HCT116 (cell line): ENCODE measurements around the gene HDHD5. TPM values are rescaled to one million over a fixed set of nuclear protein-coding genes. Genes with fewer than 3 reads are reported as not detected.

Source experiments
- ATAC-seq: fragments of 200-7000 bp; cut with Tn5 transposase; 2 replicates; pipeline ENCODE4 v1.9.1; 2020; ENCODE audit warnings: mild to moderate bottlenecking, moderate library complexity
- BruUV-seq: library from RNA; stranded (reverse); fragments of 400-500 nt; replicated peaks from 2 replicates; lab custom pipeline; 2021; lab: Mats Ljungman, UMichigan
- CTCF ChIA-PET: fragments of 300-600 bp; sonication (Branson Sonifier 250); formaldehyde crosslinking; loops from one replicate; lab custom pipeline; 2021; ENCODE audit warnings: antibody characterized with exemption; lab: Charles Lee
- POLR2A ChIA-PET: fragments of 300-600, 350-600 bp; sonication (Branson Sonifier 250); formaldehyde crosslinking; loops from one replicate; lab custom pipeline; 2021; ENCODE audit warnings: antibody characterized with exemption; lab: Charles Lee
- RAD21 ChIA-PET, 2 experiments: fragments of 300-600 bp; sonication (Branson Sonifier 250); formaldehyde crosslinking; loops; one replicate each; lab custom pipeline; 2023; ENCODE audit warnings: low total read pairs in 2 of 2; ENCODE audit not compliant: uncharacterized antibody in 2 of 2, unreplicated experiment in 2 of 2, low non-redundant PET in 1 of 2; lab: Charles Lee
- DNase-seq: peaks from one replicate; pipeline ENCODE4 v3.0.0-alpha.2; 2010; ENCODE audit warnings: low read depth, low spot score
- H2AFZ ChIP-seq: fragments of 200-600 bp; shearing (Covaris generic), sonication (generic); 2 replicates; pipeline ENCODE4 v1.6.1; 2017; ENCODE audit warnings: low read depth, mixed run types, mixed read lengths, antibody characterized with exemption, low read length; ENCODE audit not compliant: poor library complexity, severe bottlenecking
- H3K27ac ChIP-seq: 2 replicates; pipeline ENCODE4 v1.5.1; 2012; ENCODE audit warnings: low read depth, low read length
- H3K27me3 ChIP-seq: fragments of 200-600 bp; sonication (generic); 2 replicates; pipeline ENCODE4 v1.6.1; 2016; ENCODE audit warnings: mixed run types, low read length, mixed read lengths; ENCODE audit not compliant: insufficient read depth
- H3K36me3 ChIP-seq, 2 experiments: fragments of 200-500 bp in 1 of 2; fragments of 200-600 bp in 1 of 2; sonication (Bioruptor generic) in 1 of 2; sonication (generic) in 1 of 2; 2 replicates each; pipeline versions ENCODE4 v1.5.1 to v1.6.1; 2014 to 2016; ENCODE audit warnings: low read length in 2 of 2, inconsistent platforms in 1 of 2, mixed read lengths in 1 of 2, mixed run types in 1 of 2; ENCODE audit not compliant: insufficient read depth in 2 of 2, control insufficient read depth in 1 of 2
- H3K4me1 ChIP-seq, 2 experiments: fragments of 200-600 bp in 1 of 2; sonication (generic) in 1 of 2; 2 replicates each; pipeline versions ENCODE4 v1.5.1 to v1.6.1; 2012 to 2017; ENCODE audit warnings: low read length in 2 of 2, inconsistent platforms in 1 of 2, mild to moderate bottlenecking in 1 of 2, mixed read lengths in 1 of 2, mixed run types in 1 of 2, moderate library complexity in 1 of 2; ENCODE audit not compliant: insufficient read depth in 2 of 2, control insufficient read depth in 1 of 2
- H3K4me2 ChIP-seq: fragments of 200-600 bp; sonication (generic); 2 replicates; pipeline ENCODE4 v1.6.1; 2017; ENCODE audit warnings: mixed run types, low read length, mixed read lengths
- H3K4me3 ChIP-seq, 2 experiments: fragments of 200-600 bp in 1 of 2; sonication (generic) in 1 of 2; replicated peaks in 1 of 2; 2 replicates each; pipeline ENCODE4 v1.5.1; 2011 to 2016; ENCODE audit warnings: low read length in 2 of 2, control low read depth in 1 of 2, low read depth in 1 of 2, mild to moderate bottlenecking in 1 of 2, mixed read lengths in 1 of 2, mixed run types in 1 of 2
- H3K79me2 ChIP-seq: fragments of 200-600 bp; sonication (generic); 2 replicates; pipeline ENCODE4 v1.6.1; 2017; ENCODE audit warnings: mild to moderate bottlenecking, mixed run types, low read length, moderate library complexity, mixed read lengths; ENCODE audit not compliant: insufficient read depth
- H3K9ac ChIP-seq: fragments of 200-600 bp; sonication (generic); 2 replicates; pipeline ENCODE4 v1.6.1; 2016; ENCODE audit warnings: low read length, mixed read lengths
- H3K9me2 ChIP-seq: fragments of 200-600 bp; sonication (generic), shearing (Covaris generic); 2 replicates; pipeline ENCODE4 v1.6.1; 2017; ENCODE audit warnings: mixed run types, mild to moderate bottlenecking, moderate library complexity; ENCODE audit not compliant: insufficient read depth
- H3K9me3 ChIP-seq, 2 experiments: fragments of 200-500 bp in 1 of 2; fragments of 200-600 bp in 1 of 2; sonication (Bioruptor generic) in 1 of 2; sonication (generic) in 1 of 2; 2 replicates each; pipeline ENCODE4 v1.6.1; 2014 to 2017; ENCODE audit warnings: low read length in 2 of 2, mixed read lengths in 2 of 2, inconsistent platforms in 1 of 2, low read depth in 1 of 2, mild to moderate bottlenecking in 1 of 2, mixed run types in 1 of 2, moderate library complexity in 1 of 2; ENCODE audit not compliant: control insufficient read depth in 1 of 2, insufficient read depth in 1 of 2
- H4K20me1 ChIP-seq: fragments of 200-600 bp; sonication (generic), shearing (Covaris generic); 2 replicates; pipeline ENCODE4 v1.6.1; 2017; ENCODE audit warnings: mixed run types, mild to moderate bottlenecking, moderate library complexity; ENCODE audit not compliant: insufficient read depth
- CEBPB ChIP-seq: IDR thresholded peaks from 2 replicates; pipeline ENCODE4 v1.6.1; 2012; ENCODE audit warnings: low read depth
- ELF1 ChIP-seq: IDR thresholded peaks from 2 replicates; pipeline ENCODE4 v1.6.1; 2012; ENCODE audit warnings: low read depth, borderline replicate concordance
- EZH2phosphoT487 ChIP-seq: fragments of 200-600 bp; IDR thresholded peaks from 2 replicates; pipeline ENCODE4 v1.6.1; 2018; ENCODE audit warnings: antibody characterized with exemption, borderline replicate concordance
- SP1 ChIP-seq: IDR thresholded peaks from 2 replicates; pipeline ENCODE4 v1.6.1; 2012; ENCODE audit warnings: low read depth
- YY1 ChIP-seq: IDR thresholded peaks from 2 replicates; pipeline ENCODE4 v1.6.1; 2011; ENCODE audit warnings: low read length, low read depth, moderate library complexity, mild to moderate bottlenecking; ENCODE audit not compliant: insufficient replicate concordance; ENCODE audit errors: extremely low read depth
- intact Hi-C: fragments of 100-400 bp; cut with micrococcal nuclease; formaldehyde crosslinking; loops from 2 replicates; pipeline ENCODE4 v1.10.0; 2022
- total RNA-seq: library from RNA; stranded (reverse); gene quantifications from one replicate; pipeline ENCODE4 v1.2.1, GENCODE V29; 2021; ENCODE audit not compliant: unreplicated experiment

The HDHD5 gene
- total RNA-seq, 1 experiment from 2014 or later, result 70.1 TPM

DNA sequence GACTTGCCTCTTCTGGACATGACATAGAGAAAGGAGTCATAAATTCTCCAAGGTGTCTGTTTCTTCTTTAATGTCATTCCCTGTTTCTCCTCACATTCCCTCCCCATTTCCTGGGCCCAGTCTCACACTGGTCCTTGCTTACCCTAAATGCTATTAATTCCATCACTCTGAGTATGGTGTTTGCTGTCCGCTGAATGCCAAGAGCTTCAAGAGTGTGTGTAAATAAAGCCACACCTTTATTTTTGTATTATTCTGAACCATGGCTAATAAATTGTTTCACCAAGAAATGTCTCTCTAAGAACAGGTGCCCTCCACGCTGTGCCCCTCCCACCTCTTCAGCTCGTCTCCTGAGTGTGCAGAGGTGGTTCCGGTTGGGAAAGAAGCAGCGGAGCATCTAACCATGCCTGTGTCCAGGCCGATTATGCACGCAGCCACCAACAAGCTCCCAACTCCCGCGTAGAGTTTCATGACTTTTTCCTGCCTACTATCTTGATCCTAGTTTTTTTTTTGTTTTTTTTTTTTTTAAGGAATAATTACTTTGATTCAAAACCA, 46.5 kb downstream of the HDHD5 start:
- no peak for ATAC-seq
- BruUV-seq, result no TSS peak
- CTCF ChIA-PET, result interaction anchor here (1.0 kb wide), 1 partner anchor 38 kb away, joined by 3 read pairs; no protein-coding TSS in a partner anchor

GRCh38 chr22:17110791-17111550, 48.1 kb downstream of the HDHD5 start:
- no peak for ATAC-seq
- Histone ChIP-seq H3K27me3 (no peaks in the 10 kb centered on the region), H3K9me2 (no peaks in the 10 kb centered on the region), H3K9ac (no peak overlapping the region), H3K9me3 (no peaks in the 10 kb centered on the region)
- CTCF ChIA-PET, result interaction anchor here (0.6 kb wide), 1 partner anchor 442 kb away, joined by 3 read pairs; no protein-coding TSS in a partner anchor
- BruUV-seq, result no TSS peak
- POLR2A ChIA-PET, result no interaction called here
- TF ChIP-seq SP1, result no peak
- TF ChIP-seq, all 23 proteins: peak for 0
- no peak for DNase-seq
- H3K27ac ChIP-seq, result no peak overlapping the region
- no peak overlapping the region for H2AFZ ChIP-seq
- no peak overlapping the region for H3K4me2 ChIP-seq
- RAD21 ChIA-PET, result interaction anchor here in 1 of 2 experiments (0.6 to 0.7 kb wide), 2 partner anchors 12 to 21 kb away, joined by 5 to 6 read pairs; no protein-coding TSS in a partner anchor
- no peak overlapping the region for H3K4me3 ChIP-seq
- H4K20me1 ChIP-seq, result no peaks in the 10 kb centered on the region
- H3K79me2 ChIP-seq, result no peaks in the 10 kb centered on the region
- H3K4me1 ChIP-seq, result no peaks in the 10 kb centered on the region
- intact Hi-C loops, result no loop called here
- H3K36me3 ChIP-seq, result peaks cover 0 to 2% of the 10 kb centered on the region in 2 experiments; a peak in 1 of 4 replicates

More for the DNA sequence above, 46.5 kb downstream of the HDHD5 start:
- no peaks in the 10 kb centered on the region for H3K4me1 ChIP-seq
- no peak overlapping the region for H3K4me3 ChIP-seq
- no peaks in the 10 kb centered on the region for H3K79me2 ChIP-seq
- DNase-seq, result no peak
- RAD21 ChIA-PET, result no interaction called here
- H3K27me3 ChIP-seq, result no peaks in the 10 kb centered on the region
- no peak overlapping the region for H3K9ac ChIP-seq
- no peaks in the 10 kb centered on the region for H3K36me3 ChIP-seq
- TF ChIP-seq EZH2phosphoT487, result no peak
- no peak for TF ChIP-seq YY1
- no peak for TF ChIP-seq SP1
- no peak for TF ChIP-seq CEBPB
- no peak for TF ChIP-seq ELF1
- no peak overlapping the region for H3K27ac ChIP-seq
- no peaks in the 10 kb centered on the region for H3K9me2 ChIP-seq
- no peaks in the 10 kb centered on the region for H3K9me3 ChIP-seq
- intact Hi-C loops, result no loop called here
- H2AFZ ChIP-seq, result no peak overlapping the region
- no peak overlapping the region for H3K4me2 ChIP-seq
- POLR2A ChIA-PET, result no interaction called here
- H4K20me1 ChIP-seq, result no peaks in the 10 kb centered on the region
